H1 (cell line): ENCODE data around the gene MESD. TPM values are rescaled to one million over a fixed set of nuclear protein-coding genes. Genes with fewer than 3 reads are reported as not detected.

ENCODE experiments used
- CHD1 ChIP-seq: IDR thresholded peaks from 2 replicates; pipeline ENCODE4 v1.6.1; 2012; ENCODE audit warnings: low read depth, low read length, improper control_type of control experiment
- CREB1 ChIP-seq: IDR thresholded peaks from 2 replicates; pipeline ENCODE4 v1.6.1; 2012; ENCODE audit warnings: inconsistent platforms
- CTBP2 ChIP-seq: IDR thresholded peaks from 2 replicates; pipeline ENCODE4 v1.7.0; 2011; ENCODE audit warnings: borderline replicate concordance, mild to moderate bottlenecking, moderate library complexity, mixed read lengths, low read length; ENCODE audit not compliant: insufficient read depth, insufficient read length
- CTCF ChIP-seq, 3 experiments: IDR thresholded peaks; 1 replicate in 2 of 3; 2 replicates in 1 of 3; pipeline versions ENCODE4 v1.5.1 to v1.6.1; 2011; ENCODE audit warnings: low read length in 3 of 3, mild to moderate bottlenecking in 3 of 3, inconsistent platforms in 2 of 3, low read depth in 1 of 3, moderate library complexity in 1 of 3; ENCODE audit not compliant: insufficient read depth in 1 of 3; ENCODE audit errors: control extremely low read depth in 1 of 3
- POU5F1 ChIP-seq: IDR thresholded peaks from 2 replicates; pipeline ENCODE4 v1.6.1; 2011; ENCODE audit warnings: low read depth, mild to moderate bottlenecking, low read length, moderate library complexity
- RXRA ChIP-seq: IDR thresholded peaks from 2 replicates; pipeline ENCODE4 v1.6.1; 2011; ENCODE audit warnings: low read depth, mild to moderate bottlenecking, low read length, moderate library complexity; ENCODE audit not compliant: insufficient read depth
- YY1 ChIP-seq: IDR thresholded peaks from 2 replicates; pipeline ENCODE4 v1.6.1; 2011; ENCODE audit warnings: low read depth, mild to moderate bottlenecking, low read length
- polyA plus RNA-seq, 7 experiments: library from polyadenylated mRNA; depleted of rRNA in 3 of 7; stranded (reverse) in 5 of 7; unstranded in 2 of 7; fragments of >200 nt in 5 of 7; fragments of 200-250 nt in 2 of 7; gene quantifications; 1 replicate in 5 of 7; 2 replicates in 1 of 7; 4 replicates in 1 of 7; pipeline versions ENCODE4 v1.2.1 to v1.2.3, GENCODE V29; 2011 to 2013; ENCODE audit warnings: missing spikeins in 2 of 7, mixed read lengths in 2 of 7
- total RNA-seq: library from RNA; stranded (reverse); fragmentation: NEBNext Ultra II Directional; extraction: Animal tissue kit (Norgen Biotek cat#: 25700); gene quantifications from 2 replicates; pipeline ENCODE4 v1.2.1, GENCODE V29; 2021

MESD gene
- total and polyA plus RNA-seq, 2 of the 8 experiments (the other 6 are each of a cell fraction or from before 2014, with no cell fraction given) = 11.0 to 28.3 TPM

- TF ChIP-seq CHD1 = no peak
- TF ChIP-seq CTBP2 = no peak
- no peak for TF ChIP-seq RXRA
- peak; percentile 82 to 84 (median 83) for TF ChIP-seq CTCF (IDR thresholded peaks at IDR 0.05; ENCODE audit: control extremely low read depth in 1 of 3, insufficient read depth in 1 of 3, low read depth in 1 of 3, low read length in 3 of 3)
- 0 out of 2 replicates have a peak, but pooled peaks have one; percentile 38 for TF ChIP-seq CREB1
- TF ChIP-seq YY1 = 0 out of 2 replicates have a peak, but pooled peaks have one; percentile 20
- no peak for TF ChIP-seq POU5F1
These were observed 12.0 kb downstream of the MESD start (continued) for GRCh38 chr15:80977627-80978036.
